Uterus (tissue), 4 donors: ENCODE data around the gene BACE2. TPM values are rescaled to one million over a fixed set of nuclear protein-coding genes. Genes with fewer than 3 reads are reported as not detected.
A peak's percentile ranks its signal among the peaks of the same experiment; 100 is the strongest.

Experiments
- DNase-seq, 2 donors: peaks; one replicate each; pipeline ENCODE4 v3.0.0-alpha.2; 2019 to 2020
- H3K27ac ChIP-seq, 2 donors: fragments of 200-600 bp; sonication (generic); 1 replicate in 1 of 2; 2 replicates in 1 of 2; pipeline ENCODE4 v1.5.1; 2016 to 2018
- H3K27me3 ChIP-seq, 2 donors: fragments of 200-600 bp; sonication (generic); one replicate each; pipeline ENCODE4 v1.5.1; 2018 to 2019; ENCODE audit warnings: control low read depth in 1 of 2
- H3K36me3 ChIP-seq, 2 donors: fragments of 200-600 bp; sonication (generic); one replicate each; pipeline ENCODE4 v1.5.1; 2019; ENCODE audit warnings: control low read depth in 1 of 2
- H3K4me1 ChIP-seq, 2 donors: fragments of 200-600 bp; sonication (generic); one replicate each; pipeline ENCODE4 v1.5.1; 2018 to 2019; ENCODE audit warnings: control low read depth in 1 of 2
- H3K4me3 ChIP-seq, 2 donors: fragments of 200-600 bp; sonication (generic); 1 replicate in 1 of 2; 2 replicates in 1 of 2; pipeline ENCODE4 v1.5.1; 2018 to 2019; ENCODE audit warnings: mild to moderate bottlenecking in 1 of 2
- H3K9me3 ChIP-seq, 2 donors: fragments of 200-600 bp; sonication (generic); one replicate each; pipeline ENCODE4 v1.5.1; 2019; ENCODE audit warnings: control low read depth in 1 of 2
- POLR2A ChIP-seq, 2 donors: fragments of 450-650 bp; IDR thresholded peaks; one replicate each; pipeline ENCODE4 v1.6.1; 2016; ENCODE audit warnings: antibody characterized with exemption in 2 of 2, mild to moderate bottlenecking in 1 of 2, moderate library complexity in 1 of 2
- intact Hi-C: fragments of 100-400 bp; cut with DNase I; formaldehyde crosslinking; loops from one replicate; pipeline ENCODE4 v1.15.1; 2023; ENCODE audit warnings: low total_unique reads
- total RNA-seq, 4 donors: library from RNA; depleted of rRNA in 3 of 4; stranded (reverse); fragments of >200 nt in 3 of 4; gene quantifications; one replicate each; pipeline versions ENCODE4 v1.1.0 to v1.2.4, GENCODE V29; 2014 to 2023
- TF ChIP-seq, protein P1 (sequence below), 4 experiments: fragments of 200-600 bp in 2 of 4; fragments of 450-650 bp in 2 of 4; sonication (generic) in 2 of 4; IDR thresholded peaks; one replicate each; pipeline ENCODE4 v1.5.1; 2016 to 2019; ENCODE audit warnings: antibody characterized with exemption in 4 of 4, mild to moderate bottlenecking in 2 of 4, moderate library complexity in 1 of 4
- donor health status: DM: yes; HTN: yes; CAD: no.

The BACE2 gene
- total RNA-seq, 4 donors from 2014 or later: 22.8 to 98.8 (median 76.5) TPM

DNA sequence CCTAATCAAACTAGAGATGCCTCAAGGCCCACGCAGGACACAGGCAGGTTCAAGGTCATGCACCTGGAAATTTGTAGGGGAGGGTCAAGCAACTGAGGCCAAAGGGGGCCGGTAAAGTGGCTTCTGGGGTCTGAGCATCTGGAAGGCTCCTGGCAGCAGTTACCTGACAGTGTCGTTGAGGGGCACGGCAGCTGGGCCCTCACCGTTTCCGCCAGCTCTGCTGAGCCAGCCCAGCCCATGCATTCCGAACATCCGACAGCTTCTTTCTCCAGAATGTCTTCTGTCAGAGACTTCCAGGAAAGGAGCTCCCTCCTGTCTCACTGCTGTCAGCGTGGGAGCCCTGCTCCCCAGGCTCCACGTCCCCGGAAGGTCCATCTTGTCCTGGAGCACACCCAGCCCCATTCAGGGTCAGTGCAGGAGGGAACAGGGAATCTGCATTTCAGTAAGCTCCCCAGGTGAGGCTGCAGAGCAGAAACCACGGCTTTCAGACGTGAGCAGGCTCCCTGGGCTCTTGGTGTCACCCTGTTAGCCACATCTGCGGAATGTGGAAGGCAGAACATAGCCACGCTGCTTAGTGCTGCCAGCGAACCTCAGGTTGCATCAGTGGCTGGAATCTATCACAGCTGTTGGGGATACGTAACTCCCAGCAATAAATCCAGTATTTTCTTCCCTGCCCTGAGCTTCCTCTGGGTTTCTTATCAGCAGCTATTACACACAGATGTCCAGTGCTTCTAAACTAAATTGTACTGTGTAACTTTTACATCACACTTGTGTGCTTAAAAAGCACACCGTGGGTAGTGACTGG, 112.4 kb downstream of the BACE2 start:
- DNase-seq: peak in 1 of 2 donors; percentile 38
- Histone ChIP-seq H3K27ac (no peak overlapping the region), H3K9me3 (no peaks in the 10 kb centered on the region), H3K4me1 (no peaks in the 10 kb centered on the region), H3K27me3 (no peaks in the 10 kb centered on the region), H3K36me3 (no peaks in the 10 kb centered on the region), H3K4me3 (no peak overlapping the region)
- intact Hi-C loops: loop anchor here (10.0 kb wide), 1 partner anchor 184 kb away; no protein-coding TSS in a partner anchor
- TF ChIP-seq, protein P1, sequence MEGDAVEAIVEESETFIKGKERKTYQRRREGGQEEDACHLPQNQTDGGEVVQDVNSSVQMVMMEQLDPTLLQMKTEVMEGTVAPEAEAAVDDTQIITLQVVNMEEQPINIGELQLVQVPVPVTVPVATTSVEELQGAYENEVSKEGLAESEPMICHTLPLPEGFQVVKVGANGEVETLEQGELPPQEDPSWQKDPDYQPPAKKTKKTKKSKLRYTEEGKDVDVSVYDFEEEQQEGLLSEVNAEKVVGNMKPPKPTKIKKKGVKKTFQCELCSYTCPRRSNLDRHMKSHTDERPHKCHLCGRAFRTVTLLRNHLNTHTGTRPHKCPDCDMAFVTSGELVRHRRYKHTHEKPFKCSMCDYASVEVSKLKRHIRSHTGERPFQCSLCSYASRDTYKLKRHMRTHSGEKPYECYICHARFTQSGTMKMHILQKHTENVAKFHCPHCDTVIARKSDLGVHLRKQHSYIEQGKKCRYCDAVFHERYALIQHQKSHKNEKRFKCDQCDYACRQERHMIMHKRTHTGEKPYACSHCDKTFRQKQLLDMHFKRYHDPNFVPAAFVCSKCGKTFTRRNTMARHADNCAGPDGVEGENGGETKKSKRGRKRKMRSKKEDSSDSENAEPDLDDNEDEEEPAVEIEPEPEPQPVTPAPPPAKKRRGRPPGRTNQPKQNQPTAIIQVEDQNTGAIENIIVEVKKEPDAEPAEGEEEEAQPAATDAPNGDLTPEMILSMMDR (IDR thresholded peaks at IDR 0.05): no peak

DNA sequence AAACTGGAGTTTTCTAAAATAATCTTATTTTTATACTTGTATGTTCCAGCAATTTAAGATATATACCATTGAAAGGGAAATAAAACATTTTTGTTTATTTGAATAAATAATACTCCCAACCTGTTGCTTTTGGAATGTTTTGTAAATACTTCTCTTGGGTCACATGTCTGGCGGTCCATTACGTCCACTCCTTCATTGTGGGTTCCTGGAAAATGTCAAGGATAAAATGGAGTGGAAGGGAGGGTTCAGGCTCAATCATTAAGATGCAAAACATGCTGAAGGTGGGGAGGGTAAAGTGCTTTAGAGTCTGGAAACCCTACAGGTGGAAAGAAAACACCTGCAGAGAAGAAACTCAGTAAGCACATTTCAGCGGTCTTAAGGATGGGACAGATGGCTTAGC, 114.5 kb downstream of the BACE2 start:
- no peaks in the 10 kb centered on the region for H3K4me1 ChIP-seq
- H3K36me3 ChIP-seq: no peaks in the 10 kb centered on the region
- no peak for DNase-seq
- H3K4me3 ChIP-seq: no peak overlapping the region
- no peak overlapping the region for H3K27ac ChIP-seq
- no peaks in the 10 kb centered on the region for H3K27me3 ChIP-seq
- H3K9me3 ChIP-seq: no peaks in the 10 kb centered on the region
- no peak for TF ChIP-seq POLR2A (IDR thresholded peaks at IDR 0.05)
- TF ChIP-seq, protein P1 (IDR thresholded peaks at IDR 0.05): no peak
- intact Hi-C loops: loop anchor here (10.0 kb wide), 1 partner anchor 182 kb away; no protein-coding TSS in a partner anchor

DNA sequence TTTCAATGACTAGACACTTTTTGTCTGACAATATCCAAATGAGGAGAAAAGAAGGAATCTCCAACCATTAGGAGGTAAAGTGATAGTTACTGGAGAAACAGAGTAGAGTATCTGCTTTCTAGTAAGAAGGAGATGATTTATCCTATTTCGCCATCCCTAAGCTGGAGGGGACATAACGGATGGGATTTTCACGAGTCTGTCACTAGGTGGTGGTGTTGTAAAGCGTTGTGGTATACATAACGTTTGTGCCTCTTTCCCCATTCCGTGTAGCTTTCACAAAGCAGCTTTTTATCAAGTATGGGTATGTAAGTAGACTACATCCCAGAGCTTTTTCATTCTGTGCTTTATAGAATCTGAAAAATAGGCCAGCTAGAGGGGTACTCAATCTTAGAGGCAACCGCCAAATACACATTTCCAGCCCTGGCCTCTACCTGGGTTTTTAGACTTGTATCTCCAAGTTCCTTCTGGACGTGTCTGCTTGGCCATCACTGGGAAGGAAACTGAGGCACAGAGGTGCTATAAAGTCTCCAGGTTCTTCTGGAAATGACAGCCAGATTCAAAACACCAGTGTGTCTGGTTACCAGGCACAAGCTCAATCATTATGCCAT, 115.4 kb downstream of the BACE2 start:
- no peak overlapping the region for H3K4me3 ChIP-seq
- intact Hi-C loops: loop anchor here (10.0 kb wide), 1 partner anchor 181 kb away; no protein-coding TSS in a partner anchor

DNA sequence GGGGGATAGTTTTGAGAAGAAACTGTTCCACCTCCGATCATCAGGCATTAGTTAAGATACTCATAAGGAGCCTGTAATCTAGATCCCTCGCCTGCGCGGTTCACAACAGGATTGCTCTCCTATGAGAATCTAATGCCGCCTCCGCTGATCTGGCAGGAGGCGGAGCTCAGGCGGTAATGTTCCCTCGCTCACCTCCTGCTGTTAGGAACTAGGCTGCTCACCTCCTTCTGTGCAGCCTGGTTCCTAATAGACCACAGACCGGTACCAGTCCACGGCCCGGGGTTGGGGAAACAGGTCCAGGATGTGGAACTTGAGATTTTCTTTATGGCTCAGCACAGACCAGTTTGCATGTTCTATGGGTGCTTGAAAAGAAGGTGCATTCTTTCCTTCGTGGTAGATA, 121.5 kb downstream of the BACE2 start:
- intact Hi-C loops: loop anchor here (10.0 kb wide), 1 partner anchor 175 kb away; no protein-coding TSS in a partner anchor

More for the DNA sequence above, 115.4 kb downstream of the BACE2 start:
- Histone ChIP-seq H3K36me3 (no peaks in the 10 kb centered on the region), H3K9me3 (no peaks in the 10 kb centered on the region), H3K27me3 (no peaks in the 10 kb centered on the region), H3K4me1 (no peaks in the 10 kb centered on the region), H3K27ac (no peak overlapping the region)
- TF ChIP-seq, protein P1 (IDR thresholded peaks at IDR 0.05): peak; percentile 58 to 73 (median 70)
- no peak for TF ChIP-seq POLR2A (IDR thresholded peaks at IDR 0.05)
- DNase-seq: peak; percentile 39 to 49

More for the DNA sequence above, 121.5 kb downstream of the BACE2 start:
- peaks cover 0 to 7% of the 10 kb centered on the region in 2 donors for H3K27me3 ChIP-seq
- no peaks in the 10 kb centered on the region for H3K36me3 ChIP-seq
- H3K4me1 ChIP-seq: no peaks in the 10 kb centered on the region
- TF ChIP-seq POLR2A (IDR thresholded peaks at IDR 0.05): no peak
- TF ChIP-seq, protein P1 (IDR thresholded peaks at IDR 0.05): no peak
- H3K27ac ChIP-seq: no peak overlapping the region
- DNase-seq: no peak
- H3K4me3 ChIP-seq: no peak overlapping the region
- no peaks in the 10 kb centered on the region for H3K9me3 ChIP-seq
